Hepatocyte (in vitro differentiated cells): ENCODE results near the gene MIOX.

ENCODE experiments used
- CTCF ChIP-seq: fragments of 200-600 bp; sonication (generic); IDR thresholded peaks from 2 replicates; pipeline ENCODE4 v1.5.1; 2016; ENCODE audit warnings: antibody characterized with exemption, mild to moderate bottlenecking; ENCODE audit not compliant: poor library complexity
- EZH2 ChIP-seq: fragments of 200-600 bp; sonication (generic); IDR thresholded peaks from 2 replicates; pipeline ENCODE4 v1.6.1; 2016; ENCODE audit warnings: antibody characterized with exemption, mild to moderate bottlenecking, borderline replicate concordance

- TF ChIP-seq CTCF, result no peak
- TF ChIP-seq EZH2, result no peak
Measured at GRCh38 chr22:50461536-50461935, 25.1 kb upstream of the MIOX start.
